Naive thymus-derived CD4-positive, alpha-beta T cell (primary cell): ENCODE measurements around the gene CNN3. TPM values are rescaled to one million over a fixed set of nuclear protein-coding genes. Genes with fewer than 3 reads are reported as not detected.

Experiments
- ATAC-seq: fragments of 150-1000 bp; cut with Tn5 transposase; 2 replicates; pipeline ENCODE4 v1.10.0; 2021; ENCODE audit warnings: mild to moderate bottlenecking, moderate library complexity
- CTCF ChIA-PET: fragments of 350-600 bp; sonication (Branson Sonifier 250); formaldehyde crosslinking; loops from one replicate; lab custom pipeline; 2021; ENCODE audit warnings: antibody characterized with exemption; lab: Charles Lee
- POLR2A ChIA-PET: fragments of 350-600 bp; sonication (Branson Sonifier 250); formaldehyde crosslinking; loops from one replicate; lab custom pipeline; 2021; ENCODE audit warnings: antibody characterized with exemption, inconsistent platforms; lab: Charles Lee
- DNase-seq, 9 donors: peaks; one replicate each; pipeline versions ENCODE4 v3.0.0 to v3.0.0-alpha.2; 2020 to 2022; ENCODE audit warnings: mixed read lengths in 1 of 9
- H3K27ac ChIP-seq: one replicate; pipeline ENCODE4 v1.7.0; 2013; ENCODE audit warnings: mild to moderate bottlenecking, low read depth, low read length, moderate library complexity
- H3K27me3 ChIP-seq, 2 donors: one replicate each; pipeline ENCODE4 v1.7.0; 2013; ENCODE audit warnings: low read length in 2 of 2, mild to moderate bottlenecking in 2 of 2, moderate library complexity in 2 of 2; ENCODE audit not compliant: control insufficient read depth in 2 of 2, insufficient read depth in 2 of 2
- H3K36me3 ChIP-seq, 3 experiments: 1 replicate in 2 of 3; 2 replicates in 1 of 3; pipeline ENCODE4 v1.7.0; 2013; ENCODE audit warnings: low read length in 3 of 3, mild to moderate bottlenecking in 3 of 3, moderate library complexity in 1 of 3; ENCODE audit not compliant: insufficient read depth in 3 of 3, control insufficient read depth in 2 of 3
- H3K4me1 ChIP-seq, 2 donors: one replicate each; pipeline ENCODE4 v1.7.0; 2013; ENCODE audit warnings: low read length in 2 of 2, mild to moderate bottlenecking in 2 of 2, moderate library complexity in 1 of 2; ENCODE audit not compliant: control insufficient read depth in 2 of 2, insufficient read depth in 2 of 2
- H3K4me3 ChIP-seq: 2 replicates; pipeline ENCODE4 v1.7.0; 2013; ENCODE audit warnings: mild to moderate bottlenecking, low read length
- H3K9me3 ChIP-seq, 3 experiments: 1 replicate in 2 of 3; 2 replicates in 1 of 3; pipeline ENCODE4 v1.7.0; 2013; ENCODE audit warnings: low read length in 3 of 3; ENCODE audit not compliant: control insufficient read depth in 2 of 3
- H3K27ac Mint-ChIP-seq, 9 donors: one replicate each; pipeline ENCODE4 v1.8.0; 2020 to 2022; ENCODE audit warnings: mixed read lengths in 9 of 9, mild to moderate bottlenecking in 8 of 9, moderate library complexity in 5 of 9, inconsistent platforms in 2 of 9
- H3K27me3 Mint-ChIP-seq, 5 donors: one replicate each; pipeline ENCODE4 v1.8.0; 2021 to 2022; ENCODE audit warnings: mixed read lengths in 5 of 5, mild to moderate bottlenecking in 1 of 5
- H3K36me3 Mint-ChIP-seq, 5 donors: one replicate each; pipeline ENCODE4 v1.8.0; 2020 to 2022; ENCODE audit warnings: mixed read lengths in 5 of 5, mild to moderate bottlenecking in 3 of 5, inconsistent platforms in 1 of 5
- H3K4me1 Mint-ChIP-seq, 7 donors: one replicate each; pipeline ENCODE4 v1.8.0; 2020 to 2022; ENCODE audit warnings: mixed read lengths in 7 of 7, mild to moderate bottlenecking in 3 of 7, inconsistent platforms in 1 of 7
- H3K4me3 Mint-ChIP-seq, 10 donors: one replicate each; pipeline ENCODE4 v1.8.0; 2020 to 2022; ENCODE audit warnings: mild to moderate bottlenecking in 10 of 10, mixed read lengths in 10 of 10, moderate library complexity in 6 of 10, inconsistent platforms in 2 of 10
- H3K9me3 Mint-ChIP-seq, 11 donors: one replicate each; pipeline ENCODE4 v1.8.0; 2020 to 2022; ENCODE audit warnings: mixed read lengths in 11 of 11, mild to moderate bottlenecking in 4 of 11, inconsistent platforms in 1 of 11, moderate library complexity in 1 of 11
- intact Hi-C, 2 donors: fragments of 100-400 bp; cut with micrococcal nuclease; formaldehyde crosslinking; loops; one replicate each; pipeline ENCODE4 v1.15.1; 2023
- polyA plus RNA-seq, 2 donors: library from polyadenylated mRNA; unstranded; fragments of 300-500 nt; fragmentation: Illumina TruSeq; gene quantifications; one replicate each; pipeline ENCODE4 v1.2.3, GENCODE V29; 2021
- total RNA-seq, 6 experiments: library from RNA in 5 of 6; stranded (reverse) in 5 of 6; gene quantifications; 1 replicate in 5 of 6; 2 replicates in 1 of 6; pipeline ENCODE4 v1.2.3 and lab custom pipeline; 2021 to 2026

Gene CNN3
- total and polyA plus RNA-seq, 7 experiments from 2014 or later = 4.4 to 18.2 (median 11.7) TPM

DNA sequence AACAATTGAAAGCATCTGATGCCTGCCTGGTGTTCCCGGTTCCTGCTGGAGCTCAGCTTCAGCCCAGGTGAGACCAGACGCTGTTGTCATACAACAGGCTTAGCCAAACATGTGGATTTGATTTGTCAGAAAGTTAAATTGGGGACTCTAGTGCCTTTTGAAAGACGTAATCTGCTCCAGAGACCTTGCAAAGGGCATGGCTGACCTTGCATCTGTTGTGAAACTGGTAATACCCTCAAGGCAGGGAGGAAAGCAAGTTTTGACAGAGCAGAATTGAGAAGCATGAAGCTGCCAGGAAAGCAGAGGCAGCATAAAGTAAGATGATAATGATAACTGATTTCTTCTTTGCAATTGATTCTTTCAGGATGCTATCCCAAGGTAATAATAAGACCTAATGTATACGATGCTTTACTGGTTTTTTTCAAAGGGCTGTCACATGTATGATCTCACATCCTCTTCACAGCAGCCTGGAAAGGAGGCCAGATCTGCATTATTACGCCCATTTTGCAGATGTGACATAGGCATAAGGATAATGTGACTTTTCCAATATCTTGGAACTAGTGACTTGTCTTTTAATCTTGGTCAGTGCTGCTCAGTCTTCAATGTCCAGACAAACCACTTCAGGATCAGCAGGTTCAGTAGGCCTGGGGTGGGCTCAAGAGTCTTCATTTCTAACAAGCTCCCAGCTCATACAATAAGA is 24.7 kb upstream of the CNN3 start:
- ATAC-seq (no peak), DNase-seq (no peak)
- peaks cover 0 to 3% (median 0%) of the 10 kb centered on the region in 5 donors for H3K27me3 Mint-ChIP-seq
- H3K9me3 Mint-ChIP-seq = peaks cover 0 to 2% (median 0%) of the 10 kb centered on the region in 11 donors
- no peaks in the 10 kb centered on the region for H3K36me3 ChIP-seq
- intact Hi-C loops = no loop called here
- H3K9me3 ChIP-seq = no peaks in the 10 kb centered on the region
- no peak overlapping the region for H3K4me3 ChIP-seq
- H3K36me3 Mint-ChIP-seq = peaks cover 0 to 4% (median 0%) of the 10 kb centered on the region in 5 donors
- ChIA-PET POLR2A (interaction anchor here (0.6 kb wide), 1 partner anchor 12 kb away, joined by 4 read pairs; no protein-coding TSS in a partner anchor), CTCF (no interaction called here)
- H3K27me3 ChIP-seq = no peaks in the 10 kb centered on the region
- peaks cover 0 to under 1% (median 0%) of the 10 kb centered on the region in 7 donors for H3K4me1 Mint-ChIP-seq
- no peaks in the 10 kb centered on the region for H3K4me1 ChIP-seq
- no peak overlapping the region for H3K27ac Mint-ChIP-seq
- H3K4me3 Mint-ChIP-seq = no peak overlapping the region
- no peak overlapping the region for H3K27ac ChIP-seq

GRCh38 chr1:94951046-94951445 is 24.1 kb upstream of the CNN3 start:
- H3K4me3 ChIP-seq = no peak overlapping the region
- Mint-ChIP-seq H3K27me3 (peaks cover 0 to 3% (median 0%) of the 10 kb centered on the region in 5 donors), H3K27ac (no peak overlapping the region), H3K9me3 (peaks cover 0 to 2% (median 0%) of the 10 kb centered on the region in 11 donors), H3K4me1 (peaks cover 0 to 2% (median 0%) of the 10 kb centered on the region in 7 donors), H3K4me3 (no peak overlapping the region), H3K36me3 (peaks cover 0 to 4% (median 0%) of the 10 kb centered on the region in 5 donors)
- ATAC-seq (no peak), DNase-seq (no peak)
- ChIA-PET CTCF (no interaction called here), POLR2A (interaction anchor here (0.6 kb wide), 1 partner anchor 12 kb away, joined by 4 read pairs; no protein-coding TSS in a partner anchor)
- H3K4me1 ChIP-seq = no peaks in the 10 kb centered on the region
- H3K27ac ChIP-seq = no peak overlapping the region
- no peaks in the 10 kb centered on the region for H3K9me3 ChIP-seq
- intact Hi-C loops = no loop called here
- H3K36me3 ChIP-seq = no peaks in the 10 kb centered on the region
- no peaks in the 10 kb centered on the region for H3K27me3 ChIP-seq

DNA sequence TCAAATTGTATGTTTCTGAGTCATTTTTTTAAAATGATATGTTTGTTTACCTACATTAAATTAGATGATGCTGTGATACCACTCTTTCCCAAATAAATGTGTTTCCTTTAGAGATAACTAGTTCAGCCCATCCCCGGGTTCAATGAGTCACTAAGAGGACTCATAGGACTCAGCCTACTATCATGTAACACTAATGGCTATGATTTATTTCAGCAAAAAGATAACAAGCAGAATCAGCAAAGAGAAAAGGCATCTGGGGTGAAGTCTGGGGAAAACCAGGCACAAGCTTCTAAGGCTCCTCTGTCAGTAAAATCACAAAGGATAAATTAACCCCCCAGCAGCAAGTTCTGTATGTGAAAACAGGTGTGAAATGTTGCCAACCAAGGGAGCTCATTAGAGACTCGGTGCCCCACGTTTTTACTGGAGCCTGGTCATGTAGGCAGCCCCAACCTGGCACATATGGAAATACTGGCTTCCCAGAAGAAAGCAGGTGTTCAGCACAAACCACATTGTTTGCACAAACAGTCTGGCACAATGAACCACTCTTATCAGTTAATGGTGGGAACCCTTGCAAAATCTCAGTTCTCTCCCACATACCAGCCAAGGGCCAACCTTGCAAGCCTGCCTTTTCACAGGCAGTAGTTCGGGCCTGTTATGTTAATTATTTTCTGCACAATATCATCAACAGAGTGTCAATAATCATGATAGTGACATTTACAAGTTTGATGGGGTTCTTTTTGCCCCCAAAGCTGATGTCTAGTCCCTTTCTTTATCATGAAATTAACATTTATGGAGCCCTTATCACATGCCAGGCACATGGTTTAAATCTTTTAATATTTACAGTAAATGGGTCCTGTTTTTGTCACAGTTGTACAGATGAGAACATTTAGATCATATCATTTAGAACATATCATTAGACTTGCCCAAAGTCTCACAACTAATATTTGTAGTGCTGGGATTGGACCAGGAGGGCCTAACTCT is 23.1 kb upstream of the CNN3 start:
- Histone ChIP-seq H3K36me3 (no peaks in the 10 kb centered on the region), H3K27ac (no peak overlapping the region), H3K4me3 (no peak overlapping the region), H3K27me3 (no peaks in the 10 kb centered on the region), H3K4me1 (no peaks in the 10 kb centered on the region), H3K9me3 (no peaks in the 10 kb centered on the region)
- H3K9me3 Mint-ChIP-seq = peaks cover 0 to 2% (median 0%) of the 10 kb centered on the region in 11 donors
- ChIA-PET CTCF (no interaction called here), POLR2A (no interaction called here)
- peaks cover 0 to 11% (median 0%) of the 10 kb centered on the region in 5 donors for H3K27me3 Mint-ChIP-seq
- H3K27ac Mint-ChIP-seq = no peak overlapping the region
- DNase-seq = no peak
- no peak overlapping the region for H3K4me3 Mint-ChIP-seq
- intact Hi-C loops = no loop called here
- ATAC-seq = no peak
- H3K36me3 Mint-ChIP-seq = peaks cover 0 to 4% (median 0%) of the 10 kb centered on the region in 5 donors
- H3K4me1 Mint-ChIP-seq = peaks cover 0 to 2% (median 0%) of the 10 kb centered on the region in 7 donors

DNA sequence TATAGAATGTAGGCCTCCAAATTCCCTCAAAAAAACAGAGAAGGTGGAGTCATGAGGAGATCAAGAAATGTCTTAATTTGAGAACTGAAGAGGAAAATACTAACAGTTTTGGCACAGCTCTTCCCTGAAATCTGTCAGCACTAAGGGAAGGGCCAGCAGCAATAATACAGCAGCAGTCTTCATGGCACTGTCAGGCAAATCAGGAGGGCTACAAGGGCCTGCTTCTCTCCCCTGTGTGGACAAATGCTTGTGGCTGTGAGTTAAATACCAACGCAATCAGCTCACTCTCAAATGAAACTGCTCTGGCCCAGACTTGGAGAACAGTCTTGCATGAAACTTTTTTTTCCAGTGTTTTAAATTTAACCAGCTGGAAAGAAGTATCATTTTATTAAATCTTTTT is 20.5 kb upstream of the CNN3 start:
- no peak overlapping the region for H3K4me3 Mint-ChIP-seq
- H3K27ac Mint-ChIP-seq = no peak overlapping the region
- H3K4me3 ChIP-seq = no peak overlapping the region
- ChIA-PET CTCF (no interaction called here), POLR2A (no interaction called here)
- H3K9me3 Mint-ChIP-seq = no peaks in the 10 kb centered on the region
- H3K4me1 Mint-ChIP-seq = peaks cover 0 to 2% (median 0%) of the 10 kb centered on the region in 7 donors
- no peaks in the 10 kb centered on the region for H3K9me3 ChIP-seq
- intact Hi-C loops = no loop called here
- DNase-seq (no peak), ATAC-seq (no peak)
- H3K27me3 ChIP-seq = no peaks in the 10 kb centered on the region
- no peaks in the 10 kb centered on the region for H3K4me1 ChIP-seq
- peaks cover 0 to 3% (median 0%) of the 10 kb centered on the region in 5 donors for H3K36me3 Mint-ChIP-seq
- H3K27me3 Mint-ChIP-seq = peaks cover 0 to 29% (median 6%) of the 10 kb centered on the region in 5 donors
- H3K27ac ChIP-seq = no peak overlapping the region
- H3K36me3 ChIP-seq = no peaks in the 10 kb centered on the region

DNA sequence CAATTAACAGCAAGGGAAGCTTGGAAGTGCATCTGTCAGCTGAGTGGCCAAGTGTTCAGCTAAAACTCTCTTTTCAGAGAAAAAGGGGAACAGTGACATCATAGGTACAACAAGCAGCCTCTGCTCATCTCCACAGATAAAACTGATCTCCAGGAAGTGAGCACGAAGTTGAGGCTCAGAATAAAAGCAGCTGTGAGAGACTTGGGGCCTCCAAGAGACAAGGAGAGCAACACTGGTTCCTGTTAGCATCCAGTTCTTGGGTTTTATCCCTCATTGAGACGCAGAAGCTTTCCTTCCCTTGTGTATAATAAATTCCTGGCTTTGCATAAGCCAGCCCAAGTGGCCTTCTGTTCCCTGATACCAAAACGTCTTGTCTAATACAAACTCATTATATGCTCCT is 20.0 kb upstream of the CNN3 start:
- DNase-seq (no peak), ATAC-seq (no peak)
- no peak overlapping the region for H3K27ac Mint-ChIP-seq
- Histone ChIP-seq H3K4me1 (no peaks in the 10 kb centered on the region), H3K27ac (no peak overlapping the region), H3K27me3 (no peaks in the 10 kb centered on the region), H3K4me3 (no peak overlapping the region), H3K36me3 (no peaks in the 10 kb centered on the region), H3K9me3 (no peaks in the 10 kb centered on the region)
- no peaks in the 10 kb centered on the region for H3K9me3 Mint-ChIP-seq
- H3K4me1 Mint-ChIP-seq = peaks cover 0 to 2% (median 0%) of the 10 kb centered on the region in 7 donors
- CTCF ChIA-PET = no interaction called here
- peaks cover 0 to 29% (median 6%) of the 10 kb centered on the region in 5 donors for H3K27me3 Mint-ChIP-seq
- intact Hi-C loops = no loop called here
- POLR2A ChIA-PET = no interaction called here
- peaks cover 0 to 3% (median 0%) of the 10 kb centered on the region in 5 donors for H3K36me3 Mint-ChIP-seq
- H3K4me3 Mint-ChIP-seq = no peak overlapping the region

GRCh38 chr1:94942171-94943128 is 15.5 kb upstream of the CNN3 start:
- H3K9me3 ChIP-seq = no peaks in the 10 kb centered on the region
- Mint-ChIP-seq H3K9me3 (no peaks in the 10 kb centered on the region), H3K36me3 (peaks cover 0 to 7% (median 0%) of the 10 kb centered on the region in 5 donors), H3K27ac (no peak overlapping the region), H3K4me1 (peaks cover 0 to 2% (median 0%) of the 10 kb centered on the region in 7 donors), H3K4me3 (no peak overlapping the region), H3K27me3 (peaks cover 0 to 39% (median 11%) of the 10 kb centered on the region in 5 donors)
- no peak for ATAC-seq
- intact Hi-C loops = no loop called here
- CTCF ChIA-PET = no interaction called here
- H3K4me1 ChIP-seq = no peaks in the 10 kb centered on the region
- H3K36me3 ChIP-seq = no peaks in the 10 kb centered on the region
- H3K4me3 ChIP-seq = no peak overlapping the region
- H3K27me3 ChIP-seq = no peaks in the 10 kb centered on the region
- no peak overlapping the region for H3K27ac ChIP-seq
- POLR2A ChIA-PET = interaction anchor here (0.6 kb wide), 1 partner anchor 44 kb away, joined by 5 read pairs; no protein-coding TSS in a partner anchor
- no peak for DNase-seq
